Loucy (cell line): ENCODE data around the gene DIRAS2.
"Not testable (repeated sequence)": the region's sequence is repeated elsewhere in the genome, so short reads cannot be mapped to it uniquely, and the experiment has no call there.

ENCODE experiments used
- CTCF ChIP-seq: fragments of 200-600 bp; sonication (generic); conservative IDR thresholded peaks from 2 replicates; pipeline ENCODE4 v1.5.1; 2014; ENCODE audit warnings: mild to moderate bottlenecking, antibody characterized with exemption, low read length
- EZH2phosphoT487 ChIP-seq: fragments of 200-600 bp; IDR thresholded peaks from 2 replicates; pipeline ENCODE4 v1.6.1; 2018; ENCODE audit warnings: antibody characterized with exemption, mild to moderate bottlenecking, moderate library complexity, borderline replicate concordance

- not testable (repeated sequence) for TF ChIP-seq CTCF, EZH2phosphoT487
Measured at GRCh38 chr9:90656876-90657275, 14.3 kb upstream of the DIRAS2 start.
